HG03045 (cell line): ENCODE results near the gene NT5DC2.

ENCODE experiments used
- ATAC-seq: cut with Tn5 transposase; IDR thresholded peaks from one replicate; pipeline ENCODE4 v1.9.1; 2021; ENCODE audit warnings: mild to moderate bottlenecking, moderate library complexity; ENCODE audit not compliant: unreplicated experiment

NT5DC2 gene

GRCh38 chr3:52490035-52490938 lies 43.4 kb downstream of the NT5DC2 start:
- ATAC-seq: no peak

- no peak for ATAC-seq
Observed at GRCh38 chr3:52489453-52489852, 44.2 kb downstream of the NT5DC2 start.

- no peak for ATAC-seq
Observed at GRCh38 chr3:52488746-52489145, 44.9 kb downstream of the NT5DC2 start.

- ATAC-seq: no peak
Observed at GRCh38 chr3:52487788-52488691, 45.6 kb downstream of the NT5DC2 start.

- no peak for ATAC-seq
Observed at GRCh38 chr3:52487050-52487787, 46.4 kb downstream of the NT5DC2 start.

- no peak for ATAC-seq
Observed at GRCh38 chr3:52484680-52485461, 48.8 kb downstream of the NT5DC2 start.

- no peak for ATAC-seq
Observed at GRCh38 chr3:52483577-52484381, 49.9 kb downstream of the NT5DC2 start.

GRCh38 chr3:52483081-52483480 lies 50.6 kb downstream of the NT5DC2 start:
- no peak for ATAC-seq

GRCh38 chr3:52481819-52482521 lies 51.7 kb downstream of the NT5DC2 start:
- no peak for ATAC-seq

- ATAC-seq: no peak
Observed at GRCh38 chr3:52480768-52481715, 52.6 kb downstream of the NT5DC2 start.

GRCh38 chr3:52479877-52480575 lies 53.6 kb downstream of the NT5DC2 start:
- ATAC-seq: no peak

- ATAC-seq: no peak
Observed at GRCh38 chr3:52479037-52479876, 54.4 kb downstream of the NT5DC2 start.

- ATAC-seq: no peak
Observed at GRCh38 chr3:52477796-52478095, 55.9 kb downstream of the NT5DC2 start.

- no peak for ATAC-seq
Observed at GRCh38 chr3:52477076-52477795, 56.4 kb downstream of the NT5DC2 start.
